Measurements from ENCODE around the gene MBD6.

DNA sequence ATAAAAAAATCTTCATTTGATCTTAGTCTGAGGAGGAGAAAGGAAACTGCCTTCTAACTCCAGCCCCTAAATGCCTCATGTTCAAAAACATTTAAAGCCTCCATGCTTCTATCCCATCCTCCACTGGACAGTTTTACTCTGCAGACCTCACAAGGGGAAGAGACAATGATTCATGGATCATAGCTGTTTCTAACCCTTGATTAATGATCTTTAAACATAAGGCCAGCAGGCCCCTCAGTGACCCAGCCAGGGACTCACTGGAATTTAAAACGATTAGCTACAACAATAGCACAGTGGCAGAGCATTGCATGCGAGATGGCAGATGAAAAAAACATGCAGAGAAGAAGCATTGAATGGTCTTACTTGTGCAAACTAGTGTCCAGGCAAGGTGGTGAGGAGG lies 18.4 kb downstream of the MBD6 start:
- TF ChIP-seq, protein P1, sequence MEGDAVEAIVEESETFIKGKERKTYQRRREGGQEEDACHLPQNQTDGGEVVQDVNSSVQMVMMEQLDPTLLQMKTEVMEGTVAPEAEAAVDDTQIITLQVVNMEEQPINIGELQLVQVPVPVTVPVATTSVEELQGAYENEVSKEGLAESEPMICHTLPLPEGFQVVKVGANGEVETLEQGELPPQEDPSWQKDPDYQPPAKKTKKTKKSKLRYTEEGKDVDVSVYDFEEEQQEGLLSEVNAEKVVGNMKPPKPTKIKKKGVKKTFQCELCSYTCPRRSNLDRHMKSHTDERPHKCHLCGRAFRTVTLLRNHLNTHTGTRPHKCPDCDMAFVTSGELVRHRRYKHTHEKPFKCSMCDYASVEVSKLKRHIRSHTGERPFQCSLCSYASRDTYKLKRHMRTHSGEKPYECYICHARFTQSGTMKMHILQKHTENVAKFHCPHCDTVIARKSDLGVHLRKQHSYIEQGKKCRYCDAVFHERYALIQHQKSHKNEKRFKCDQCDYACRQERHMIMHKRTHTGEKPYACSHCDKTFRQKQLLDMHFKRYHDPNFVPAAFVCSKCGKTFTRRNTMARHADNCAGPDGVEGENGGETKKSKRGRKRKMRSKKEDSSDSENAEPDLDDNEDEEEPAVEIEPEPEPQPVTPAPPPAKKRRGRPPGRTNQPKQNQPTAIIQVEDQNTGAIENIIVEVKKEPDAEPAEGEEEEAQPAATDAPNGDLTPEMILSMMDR (conservative IDR thresholded peaks at IDR 0.05), result no peak
- TF ChIP-seq EZH2 (IDR thresholded peaks at IDR 0.05; ENCODE audit: low read depth), result no peak
